ENCODE results near the gene TCP10L. TPM values are rescaled to one million over a fixed set of nuclear protein-coding genes. Genes with fewer than 3 reads are reported as not detected.

TCP10L gene
- total RNA-seq, 1 experiment from 2014 or later, result not detected

GRCh38 chr21:32605469-32605868 is 20.1 kb upstream of the TCP10L start:
- H3K27me3 Mint-ChIP-seq (ENCODE audit: insufficient read depth, unreplicated experiment), result no peaks in the 10 kb centered on the region
- no peaks in the 10 kb centered on the region for H3K4me1 Mint-ChIP-seq (ENCODE audit: low read depth, unreplicated experiment)
- ChIA-PET POLR2A (no interaction called here), CTCF (no interaction called here)
- intact Hi-C loops (cut with micrococcal nuclease; ENCODE audit: unreplicated experiment), result no loop called here
- DNase-seq, result no peak
- BruUV-seq (replicated peaks), result no TSS peak
- Histone ChIP-seq H3K36me3 (ENCODE audit: control insufficient read depth, insufficient read depth, low read length) (no peaks in the 10 kb centered on the region), H3K4me3 (ENCODE audit: low read depth, low read length) (no peak overlapping the region), H3K9me3 (no peaks in the 10 kb centered on the region), H3K4me1 (0 out of 2 replicates have a peak, but pooled peaks cover under 1% of the 10 kb centered on the region), H3K27me3 (replicated peaks; ENCODE audit: control insufficient read depth, insufficient read depth, low read length) (no peaks in the 10 kb centered on the region)
- TF ChIP-seq CTCF (IDR thresholded peaks at IDR 0.05; ENCODE audit: insufficient read depth in 1 of 2, low read depth in 1 of 2, low read length in 1 of 2, severe bottlenecking in 1 of 2, unreplicated experiment in 1 of 2), result no peak
- H3K4me3 Mint-ChIP-seq (ENCODE audit: unreplicated experiment), result no peak overlapping the region
- H3K36me3 Mint-ChIP-seq (ENCODE audit: insufficient read depth, unreplicated experiment), result peaks cover 57% of the 10 kb centered on the region
- no peak overlapping the region for H3K27ac Mint-ChIP-seq (ENCODE audit: unreplicated experiment)
- H3K9me3 Mint-ChIP-seq (ENCODE audit: unreplicated experiment), result no peaks in the 10 kb centered on the region

- no peak overlapping the region for H3K27ac Mint-ChIP-seq (ENCODE audit: unreplicated experiment)
- BruUV-seq (replicated peaks), result no TSS peak
Observed at GRCh38 chr21:32604464-32604863, 19.1 kb upstream of the TCP10L start.

GRCh38 chr21:32603131-32603530 is 17.8 kb upstream of the TCP10L start:
- POLR2A ChIA-PET, result no interaction called here
- no peak overlapping the region for H3K4me3 Mint-ChIP-seq (ENCODE audit: unreplicated experiment)
- intact Hi-C loops (cut with micrococcal nuclease; ENCODE audit: unreplicated experiment), result no loop called here

More at GRCh38 chr21:32604464-32604863, 19.1 kb upstream of the TCP10L start:
- intact Hi-C loops (cut with micrococcal nuclease; ENCODE audit: unreplicated experiment), result no loop called here
- ChIA-PET POLR2A (no interaction called here), CTCF (no interaction called here)
- H3K4me1 Mint-ChIP-seq (ENCODE audit: low read depth, unreplicated experiment), result no peaks in the 10 kb centered on the region
- no peak overlapping the region for H3K4me3 Mint-ChIP-seq (ENCODE audit: unreplicated experiment)
- no peaks in the 10 kb centered on the region for H3K9me3 Mint-ChIP-seq (ENCODE audit: unreplicated experiment)
- H3K36me3 Mint-ChIP-seq (ENCODE audit: insufficient read depth, unreplicated experiment), result peaks cover 54% of the 10 kb centered on the region
- H3K27me3 ChIP-seq (replicated peaks; ENCODE audit: control insufficient read depth, insufficient read depth, low read length), result no peaks in the 10 kb centered on the region
- TF ChIP-seq CTCF (IDR thresholded peaks at IDR 0.05; ENCODE audit: insufficient read depth in 1 of 2, low read depth in 1 of 2, low read length in 1 of 2, severe bottlenecking in 1 of 2, unreplicated experiment in 1 of 2), result no peak
- no peaks in the 10 kb centered on the region for H3K36me3 ChIP-seq (ENCODE audit: control insufficient read depth, insufficient read depth, low read length)
- no peak overlapping the region for H3K4me3 ChIP-seq (ENCODE audit: low read depth, low read length)
- H3K9me3 ChIP-seq, result no peaks in the 10 kb centered on the region
- H3K4me1 ChIP-seq, result no peaks in the 10 kb centered on the region
- no peaks in the 10 kb centered on the region for H3K27me3 Mint-ChIP-seq (ENCODE audit: insufficient read depth, unreplicated experiment)
- DNase-seq, result no peak

More at GRCh38 chr21:32603131-32603530, 17.8 kb upstream of the TCP10L start:
- Histone ChIP-seq H3K4me3 (ENCODE audit: low read depth, low read length) (no peak overlapping the region), H3K9me3 (no peaks in the 10 kb centered on the region), H3K36me3 (ENCODE audit: control insufficient read depth, insufficient read depth, low read length) (no peaks in the 10 kb centered on the region), H3K4me1 (no peaks in the 10 kb centered on the region), H3K27me3 (replicated peaks; ENCODE audit: control insufficient read depth, insufficient read depth, low read length) (no peaks in the 10 kb centered on the region)
- Mint-ChIP-seq H3K27ac (ENCODE audit: unreplicated experiment) (no peak overlapping the region), H3K27me3 (ENCODE audit: insufficient read depth, unreplicated experiment) (no peaks in the 10 kb centered on the region), H3K36me3 (ENCODE audit: insufficient read depth, unreplicated experiment) (peaks cover 65% of the 10 kb centered on the region), H3K9me3 (ENCODE audit: unreplicated experiment) (no peaks in the 10 kb centered on the region), H3K4me1 (ENCODE audit: low read depth, unreplicated experiment) (no peaks in the 10 kb centered on the region)
- no peak for TF ChIP-seq CTCF (IDR thresholded peaks at IDR 0.05; ENCODE audit: insufficient read depth in 1 of 2, low read depth in 1 of 2, low read length in 1 of 2, severe bottlenecking in 1 of 2, unreplicated experiment in 1 of 2)
- CTCF ChIA-PET, result no interaction called here
- no peak for DNase-seq
- no TSS peak for BruUV-seq (replicated peaks)

Measured in Caco-2 (cell line).